K562 (cell line): ENCODE results near the gene LAMB2. TPM values are rescaled to one million over a fixed set of nuclear protein-coding genes. Genes with fewer than 3 reads are reported as not detected.

Experiments
- CTCFL ChIP-seq: IDR thresholded peaks from 2 replicates; pipeline ENCODE4 v1.6.1; 2011; ENCODE audit warnings: borderline replicate concordance, low read depth, mild to moderate bottlenecking, moderate library complexity, low read length; ENCODE audit not compliant: insufficient read depth, poor library complexity, severe bottlenecking
- ELK1 ChIP-seq: sonication (generic); formaldehyde crosslinking; IDR thresholded peaks from 2 replicates; pipeline ENCODE4 v1.8.1; 2022; ENCODE audit warnings: missing genetic modification reagents
- GMEB1 ChIP-seq: fragments of 250-450 bp; sonication (Bioruptor Pico); IDR thresholded peaks from 2 replicates; pipeline ENCODE4 v1.4.0; 2020; ENCODE audit warnings: mild to moderate bottlenecking
- HDAC1 ChIP-seq, 2 experiments: fragments of 450-650 bp; IDR thresholded peaks; 2 replicates each; pipeline ENCODE4 v1.6.1; 2016 to 2017; ENCODE audit warnings: inconsistent platforms in 1 of 2, mild to moderate bottlenecking in 1 of 2, moderate library complexity in 1 of 2
- MBD1 ChIP-seq: fragments of 250-450 bp; sonication (Bioruptor Pico); IDR thresholded peaks from 2 replicates; pipeline ENCODE4 v1.8.0; 2022; ENCODE audit warnings: inconsistent platforms
- MLLT1 ChIP-seq, 2 experiments: fragments of 450-650 bp; IDR thresholded peaks; 2 replicates each; pipeline ENCODE4 v1.6.1; 2016
- PREB ChIP-seq: sonication (generic); formaldehyde crosslinking; IDR thresholded peaks from 2 replicates; pipeline ENCODE4 v1.8.1; 2023; ENCODE audit warnings: mild to moderate bottlenecking, missing genetic modification reagents
- PTRF ChIP-seq: fragments of 450-650 bp; IDR thresholded peaks from 2 replicates; pipeline ENCODE4 v1.6.1; 2016; ENCODE audit warnings: mild to moderate bottlenecking, missing genetic modification characterization, missing compliant biosample characterization
- SAFB ChIP-seq: fragments of 200-400 bp; formaldehyde crosslinking; IDR thresholded peaks from 2 replicates; pipeline ENCODE4 v1.6.1; 2017; ENCODE audit warnings: low read depth, low read length, borderline replicate concordance
- XRCC3 ChIP-seq: fragments of 450-650 bp; IDR thresholded peaks from 2 replicates; pipeline ENCODE4 v1.6.1; 2017; ENCODE audit warnings: mild to moderate bottlenecking, moderate library complexity
- ZBTB12 ChIP-seq: fragments of 250-450 bp; sonication (Bioruptor Pico); IDR thresholded peaks from 2 replicates; pipeline ENCODE4 v1.4.0; 2020
- ZNF146 ChIP-seq: IDR thresholded peaks from one replicate; pipeline ENCODE4 v1.6.1; 2018; ENCODE audit warnings: missing compliant biosample characterization; ENCODE audit not compliant: unreplicated experiment
- ZNF232 ChIP-seq: sonication (generic); formaldehyde crosslinking; IDR thresholded peaks from 2 replicates; pipeline ENCODE4 v1.8.0; 2022; ENCODE audit warnings: mild to moderate bottlenecking, missing genetic modification reagents
- ZNF253 ChIP-seq: fragments of 250-450 bp; sonication (Bioruptor Pico); conservative IDR thresholded peaks from 2 replicates; pipeline ENCODE4 v1.6.1; 2021; ENCODE audit warnings: mild to moderate bottlenecking
- ZNF316 ChIP-seq: fragments of 450-650 bp; IDR thresholded peaks from 2 replicates; pipeline ENCODE4 v1.6.1; 2016
- ZNF507 ChIP-seq: conservative IDR thresholded peaks from 2 replicates; pipeline ENCODE4 v1.6.1; 2017; ENCODE audit warnings: missing genetic modification characterization, missing compliant biosample characterization
- polyA plus RNA-seq, 8 experiments: library from polyadenylated mRNA; depleted of rRNA in 4 of 8; stranded (reverse) in 5 of 8; unstranded in 3 of 8; fragments of >200 nt; fragmentation: Nextera tagmentation in 2 of 8; fragmentation: Illumina TruSeq in 1 of 8; extraction: Ambion mirVana in 2 of 8; extraction: Trizol in 1 of 8; gene quantifications; 2 replicates each; pipeline versions ENCODE4 v1.2.1 to v1.2.3, GENCODE V29; 2011 to 2014; ENCODE audit warnings: inconsistent platforms in 1 of 8, missing spikeins in 1 of 8
- total RNA-seq, 7 experiments: library from RNA; depleted of rRNA in 6 of 7; stranded (reverse); fragments of >200 nt in 6 of 7; fragmentation: Illumina TruSeq in 2 of 7; extraction: Trizol in 2 of 7; gene quantifications; 2 replicates each; pipeline versions ENCODE4 v1.2.1 to v1.2.3, GENCODE V29; 2011 to 2021; ENCODE audit warnings: low replicate concordance in 1 of 7

Gene LAMB2
- total and polyA plus RNA-seq, 9 of the 15 experiments (the other 6 are each of a cell fraction or from before 2014, with no cell fraction given): 1.4 to 26.0 (median 16.2) TPM

- TF ChIP-seq SAFB: no peak
- TF ChIP-seq PTRF (tag): no peak
- no peak for TF ChIP-seq MLLT1 (IDR thresholded peaks at IDR 0.05)
- TF ChIP-seq ZNF507 (tag): no peak
- no peak for TF ChIP-seq MBD1 (CRISPR knock-in tag)
- TF ChIP-seq ZNF146 (CRISPR knock-in tag): no peak
- TF ChIP-seq ZNF316: no peak
- TF ChIP-seq XRCC3: no peak
- TF ChIP-seq ZNF253 (CRISPR knock-in tag): no peak
- TF ChIP-seq CTCFL: no peak
- TF ChIP-seq HDAC1 (IDR thresholded peaks at IDR 0.05): 0 out of 4 replicates have a peak, but pooled peaks of 1 of the 2 experiments have one; percentile 14
- TF ChIP-seq PREB (CRISPR knock-in tag): no peak
- TF ChIP-seq ZBTB12 (CRISPR knock-in tag): no peak
- no peak for TF ChIP-seq ELK1 (CRISPR knock-in tag)
- TF ChIP-seq ZNF232 (CRISPR knock-in tag): no peak
- TF ChIP-seq GMEB1: peak; percentile 83
These were observed 39.7 kb downstream of the LAMB2 start (continued) for GRCh38 chr3:49092938-49093852.
